ENCODE data around the gene PEPD. TPM values are rescaled to one million over a fixed set of nuclear protein-coding genes. Genes with fewer than 3 reads are reported as not detected.

PEPD gene
- total and polyA plus RNA-seq, 2 of the 4 experiments (the other 2 are of a cell fraction), result 36.7 to 88.4 TPM

GRCh38 chr19:33388231-33388724, 133.3 kb downstream of the PEPD start:
- dilution Hi-C loops (cut with HindIII; ENCODE audit: low sequenced_read_pairs, unreplicated experiment), result no loop called here
- no peaks in the 10 kb centered on the region for H3K9me3 ChIP-seq (ENCODE audit: control insufficient read depth, insufficient read depth, low read length)
- no peak overlapping the region for H2AFZ ChIP-seq (replicated peaks; ENCODE audit: low read length, poor library complexity)
- POLR2A ChIA-PET (ENCODE audit: unreplicated experiment), result no interaction called here
- H2BK15ac ChIP-seq (ENCODE audit: low read depth, low read length), result no peak overlapping the region
- H3K9ac ChIP-seq (ENCODE audit: low read depth, low read length), result no peak overlapping the region
- H3K4me1 ChIP-seq (ENCODE audit: control insufficient read depth, insufficient read depth, low read length), result peaks cover 3% of the 10 kb centered on the region; the same call in 1 of the 2 replicates
- no peak overlapping the region for H3K56ac ChIP-seq (ENCODE audit: extremely low read depth, insufficient read depth, low read length)
- in situ Hi-C loops (cut with MboI; ENCODE audit: low sequenced_read_pairs), result no loop called here
- no peak for DNase-seq
- no peak overlapping the region for H3K14ac ChIP-seq (replicated peaks; ENCODE audit: low read depth, low read length)
- no peak overlapping the region for H2BK20ac ChIP-seq (ENCODE audit: low read depth, low read length)
- intact Hi-C loops (cut with micrococcal nuclease), result no loop called here
- WGBS, 2 experiments (ENCODE audit: extremely low coverage in 2 of 2, insufficient read length in 1 of 2), result 92% methylated on average over 8 of the region's 13 CpGs; no CpG with 5 or more reads in 1 of the 2 experiments
- no peaks in the 10 kb centered on the region for H3K27me3 ChIP-seq (ENCODE audit: control insufficient read depth, insufficient read depth, low read length)
- no peak overlapping the region for H2BK5ac ChIP-seq (ENCODE audit: low read depth, low read length, poor library complexity, severe bottlenecking)
- H2AK9ac ChIP-seq (replicated peaks; ENCODE audit: low read depth, low read length, poor library complexity), result no peak overlapping the region
- no peak overlapping the region for H3K27ac ChIP-seq (ENCODE audit: insufficient read depth, low read length)
- no peak overlapping the region for H3K4me2 ChIP-seq (ENCODE audit: low read depth, low read length)
- no peak; the same call in 1 of the 2 replicates for ATAC-seq (ENCODE audit: low read depth)
- no peak overlapping the region for H3K4me3 ChIP-seq (ENCODE audit: insufficient read depth, low read depth, low read length)
- H3K18ac ChIP-seq (ENCODE audit: low read depth, low read length), result no peak overlapping the region
- H4K20me1 ChIP-seq (ENCODE audit: insufficient read depth, low read length), result peaks cover 74% of the 10 kb centered on the region
- peaks cover 14 to 57% of the 10 kb centered on the region in 2 experiments for H3K79me1 ChIP-seq (ENCODE audit: low read depth in 1 of 2, low read length in 2 of 2)
- CTCF ChIA-PET, result no interaction called here
- H3K4ac ChIP-seq (ENCODE audit: low read depth, low read length), result no peak overlapping the region
- no peak overlapping the region for H2AK5ac ChIP-seq (ENCODE audit: low read depth, low read length)
- no peak overlapping the region for H4K5ac ChIP-seq (ENCODE audit: low read depth, low read length)
- no peak overlapping the region for H2BK120ac ChIP-seq (ENCODE audit: low read depth, low read length)
- no peak for TF ChIP-seq MXI1 (IDR thresholded peaks at IDR 0.05; ENCODE audit: borderline replicate concordance, low read depth, low read length)
- no peak for TF ChIP-seq FOS (IDR thresholded peaks at IDR 0.05; ENCODE audit: low read depth, low read length)
- no peak for TF ChIP-seq POLR2A (IDR thresholded peaks at IDR 0.05; ENCODE audit: low read depth, low read length)
- TF ChIP-seq MAFK (IDR thresholded peaks at IDR 0.05; ENCODE audit: low read depth, low read length), result no peak
- TF ChIP-seq RCOR1 (IDR thresholded peaks at IDR 0.05; ENCODE audit: insufficient replicate concordance, low read length), result no peak
- TF ChIP-seq, protein P1, sequence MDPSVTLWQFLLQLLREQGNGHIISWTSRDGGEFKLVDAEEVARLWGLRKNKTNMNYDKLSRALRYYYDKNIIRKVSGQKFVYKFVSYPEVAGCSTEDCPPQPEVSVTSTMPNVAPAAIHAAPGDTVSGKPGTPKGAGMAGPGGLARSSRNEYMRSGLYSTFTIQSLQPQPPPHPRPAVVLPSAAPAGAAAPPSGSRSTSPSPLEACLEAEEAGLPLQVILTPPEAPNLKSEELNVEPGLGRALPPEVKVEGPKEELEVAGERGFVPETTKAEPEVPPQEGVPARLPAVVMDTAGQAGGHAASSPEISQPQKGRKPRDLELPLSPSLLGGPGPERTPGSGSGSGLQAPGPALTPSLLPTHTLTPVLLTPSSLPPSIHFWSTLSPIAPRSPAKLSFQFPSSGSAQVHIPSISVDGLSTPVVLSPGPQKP (IDR thresholded peaks at IDR 0.05; ENCODE audit: borderline replicate concordance, low read depth, low read length), result no peak
- no peak for TF ChIP-seq CTCF (conservative IDR thresholded peaks at IDR 0.05; ENCODE audit: low read depth, low read length)
- no peak for TF ChIP-seq CHD1 (IDR thresholded peaks at IDR 0.05; ENCODE audit: low read depth, low read length)
- TF ChIP-seq RAD21 (IDR thresholded peaks at IDR 0.05; ENCODE audit: low read length), result no peak
- no peak for TF ChIP-seq NFE2L2 (IDR thresholded peaks at IDR 0.05; ENCODE audit: low read depth, low read length)
- TF ChIP-seq, protein P2, sequence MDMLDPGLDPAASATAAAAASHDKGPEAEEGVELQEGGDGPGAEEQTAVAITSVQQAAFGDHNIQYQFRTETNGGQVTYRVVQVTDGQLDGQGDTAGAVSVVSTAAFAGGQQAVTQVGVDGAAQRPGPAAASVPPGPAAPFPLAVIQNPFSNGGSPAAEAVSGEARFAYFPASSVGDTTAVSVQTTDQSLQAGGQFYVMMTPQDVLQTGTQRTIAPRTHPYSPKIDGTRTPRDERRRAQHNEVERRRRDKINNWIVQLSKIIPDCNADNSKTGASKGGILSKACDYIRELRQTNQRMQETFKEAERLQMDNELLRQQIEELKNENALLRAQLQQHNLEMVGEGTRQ (IDR thresholded peaks at IDR 0.05; ENCODE audit: low read depth, low read length), result no peak
- TF ChIP-seq RFX5 (IDR thresholded peaks at IDR 0.05; ENCODE audit: low read depth, low read length), result no peak
- H4K8ac ChIP-seq (ENCODE audit: low read depth in 2 of 2, low read length in 2 of 2), result no peak overlapping the region
- no peak overlapping the region for H4K91ac ChIP-seq (ENCODE audit: insufficient read depth, low read depth, low read length)
- no peak overlapping the region for H3K23ac ChIP-seq (ENCODE audit: low read depth, low read length)
- peaks cover 20% of the 10 kb centered on the region for H3K36me3 ChIP-seq (ENCODE audit: control insufficient read depth, insufficient read depth, low read length)
- H3K9me1 ChIP-seq (ENCODE audit: insufficient read depth, low read length), result peaks cover 9% of the 10 kb centered on the region
- BruUV-seq (replicated peaks), result no TSS peak
